Prostate gland (tissue), 2 donors: Measurements from ENCODE around the gene RAP1GAP. TPM values are rescaled to one million over a fixed set of nuclear protein-coding genes. Genes with fewer than 3 reads are reported as not detected.

ENCODE experiments used
- DNase-seq: peaks from one replicate; pipeline ENCODE4 v3.0.0-alpha.2; 2019; ENCODE audit warnings: low spot score
- H3K27ac ChIP-seq, 2 donors: fragments of 200-600 bp; sonication (generic); 2 replicates each; pipeline ENCODE4 v1.5.1; 2017 to 2019
- H3K27me3 ChIP-seq: fragments of 200-600 bp; sonication (generic); replicated peaks from 2 replicates; pipeline ENCODE4 v1.5.1; 2019; ENCODE audit not compliant: insufficient read depth
- H3K36me3 ChIP-seq, 2 donors: fragments of 200-600 bp; sonication (generic); 1 replicate in 1 of 2; 2 replicates in 1 of 2; pipeline versions ENCODE4 v1.5.1 to v1.8.1; 2017 to 2019
- H3K4me1 ChIP-seq: fragments of 200-600 bp; sonication (generic); replicated peaks from 2 replicates; pipeline ENCODE4 v1.5.1; 2019
- H3K4me3 ChIP-seq, 2 donors: fragments of 200-600 bp; sonication (generic); 2 replicates each; pipeline ENCODE4 v1.5.1; 2017 to 2019
- H3K9me3 ChIP-seq: fragments of 200-600 bp; sonication (generic); 2 replicates; pipeline ENCODE4 v1.5.1; 2017
- POLR2A ChIP-seq: fragments of 450-650 bp; IDR thresholded peaks from one replicate; pipeline ENCODE4 v1.6.1; 2016; ENCODE audit warnings: antibody characterized with exemption, mild to moderate bottlenecking
- POLR2AphosphoS5 ChIP-seq: sonication (generic); formaldehyde crosslinking; IDR thresholded peaks from one replicate; pipeline ENCODE4 v1.6.1; 2017; ENCODE audit warnings: antibody characterized with exemption
- WGBS: methylation state at CpG from one replicate; pipeline ENCODE4 v1.1.5; 2018; 5-methylcytosine and 5-hydroxymethylcytosine counted together
- intact Hi-C: fragments of 100-400 bp; cut with DNase I; formaldehyde crosslinking; loops from one replicate; pipeline ENCODE4 v1.14.2; 2022
- total RNA-seq, 2 donors: library from RNA; depleted of rRNA; stranded (reverse); fragments of >200 nt; gene quantifications; one replicate each; pipeline ENCODE4 v1.1.0, GENCODE V29; 2016
- TF ChIP-seq, protein P1 (sequence below), 4 experiments: fragments of 200-600 bp in 2 of 4; fragments of 450-650 bp in 2 of 4; sonication (generic) in 2 of 4; IDR thresholded peaks; 1 replicate in 3 of 4; 2 replicates in 1 of 4; pipeline ENCODE4 v1.5.1; 2016 to 2019; ENCODE audit warnings: antibody characterized with exemption in 4 of 4, mild to moderate bottlenecking in 2 of 4, moderate library complexity in 2 of 4

The RAP1GAP gene
- total RNA-seq: 10 to 100 TPM; 22.9 to 36.1 TPM

- intact Hi-C loops: loop anchor here (10.0 kb wide), 1 partner anchor 435 kb away; no protein-coding TSS in a partner anchor
Measured at GRCh38 chr1:21669258-21670058, at the start of gene RAP1GAP. Gene RAP1GAP (minus strand): TSS chr1:21669357. CDS start chr1:21620032, 49,325 bp downstream.

DNA sequence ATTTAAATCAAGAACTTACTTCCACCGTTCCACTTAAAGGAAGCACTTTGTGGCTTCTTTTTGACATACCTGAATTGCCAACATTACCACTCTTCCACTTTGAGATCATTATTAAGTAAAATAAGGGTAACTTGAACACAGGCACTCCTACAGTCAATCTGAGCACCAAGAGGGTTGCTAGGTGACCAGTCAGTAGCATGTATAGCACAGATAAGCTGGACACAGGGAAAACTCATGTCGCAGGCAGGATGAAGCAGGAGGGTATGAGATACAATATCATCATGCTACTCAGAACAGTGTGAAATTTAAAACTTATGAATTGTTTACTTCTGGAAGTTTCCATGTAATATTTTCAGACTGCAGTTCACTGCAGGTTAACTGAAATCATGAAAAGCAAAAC is 47.0 kb upstream of the RAP1GAP start:
- intact Hi-C loops: no loop called here
- no peaks in the 10 kb centered on the region for H3K4me1 ChIP-seq
- H3K27me3 ChIP-seq: no peaks in the 10 kb centered on the region
- DNase-seq: no peak
- H3K27ac ChIP-seq: no peak overlapping the region
- TF ChIP-seq, protein P1, sequence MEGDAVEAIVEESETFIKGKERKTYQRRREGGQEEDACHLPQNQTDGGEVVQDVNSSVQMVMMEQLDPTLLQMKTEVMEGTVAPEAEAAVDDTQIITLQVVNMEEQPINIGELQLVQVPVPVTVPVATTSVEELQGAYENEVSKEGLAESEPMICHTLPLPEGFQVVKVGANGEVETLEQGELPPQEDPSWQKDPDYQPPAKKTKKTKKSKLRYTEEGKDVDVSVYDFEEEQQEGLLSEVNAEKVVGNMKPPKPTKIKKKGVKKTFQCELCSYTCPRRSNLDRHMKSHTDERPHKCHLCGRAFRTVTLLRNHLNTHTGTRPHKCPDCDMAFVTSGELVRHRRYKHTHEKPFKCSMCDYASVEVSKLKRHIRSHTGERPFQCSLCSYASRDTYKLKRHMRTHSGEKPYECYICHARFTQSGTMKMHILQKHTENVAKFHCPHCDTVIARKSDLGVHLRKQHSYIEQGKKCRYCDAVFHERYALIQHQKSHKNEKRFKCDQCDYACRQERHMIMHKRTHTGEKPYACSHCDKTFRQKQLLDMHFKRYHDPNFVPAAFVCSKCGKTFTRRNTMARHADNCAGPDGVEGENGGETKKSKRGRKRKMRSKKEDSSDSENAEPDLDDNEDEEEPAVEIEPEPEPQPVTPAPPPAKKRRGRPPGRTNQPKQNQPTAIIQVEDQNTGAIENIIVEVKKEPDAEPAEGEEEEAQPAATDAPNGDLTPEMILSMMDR (IDR thresholded peaks at IDR 0.05): no peak
- no peak for TF ChIP-seq POLR2A
- TF ChIP-seq POLR2AphosphoS5: no peak
- 83% methylated on average over 2 of the region's 2 CpGs for WGBS
- H3K9me3 ChIP-seq: no peaks in the 10 kb centered on the region
- H3K4me3 ChIP-seq: no peak overlapping the region
- peaks cover 0 to 16% of the 10 kb centered on the region in 2 donors for H3K36me3 ChIP-seq

More at GRCh38 chr1:21669258-21670058, at the start of gene RAP1GAP:
- WGBS: 4% methylated on average over 50 of the region's 64 CpGs
- Histone ChIP-seq H3K36me3 (no peaks in the 10 kb centered on the region), H3K27me3 (no peaks in the 10 kb centered on the region), H3K27ac (peak within 1 kb of the TSS in 1 of 2 donors; percentile 37), H3K9me3 (no peaks in the 10 kb centered on the region), H3K4me1 (peaks cover 6% of the 10 kb centered on the region), H3K4me3 (peak within 1 kb of the TSS; percentile 41 to 49)
- peak; percentile 46 for DNase-seq
- TF ChIP-seq, protein P1 (IDR thresholded peaks at IDR 0.05): peak in 2 of 4 experiments; percentile 12 to 24
- no peak for TF ChIP-seq POLR2AphosphoS5

GRCh38 chr1:21707891-21708290 is 38.7 kb upstream of the RAP1GAP start:
- no peak for DNase-seq
- no peak for TF ChIP-seq POLR2AphosphoS5
- no peak for TF ChIP-seq POLR2A
- TF ChIP-seq, protein P1 (IDR thresholded peaks at IDR 0.05): no peak
- Histone ChIP-seq H3K27me3 (no peaks in the 10 kb centered on the region), H3K36me3 (peaks cover 0 to under 1% of the 10 kb centered on the region in 2 donors), H3K27ac (no peak overlapping the region), H3K9me3 (no peaks in the 10 kb centered on the region), H3K4me1 (no peaks in the 10 kb centered on the region), H3K4me3 (no peak overlapping the region)
- WGBS: 99% methylated on average over 4 of the region's 4 CpGs
- intact Hi-C loops: no loop called here

DNA sequence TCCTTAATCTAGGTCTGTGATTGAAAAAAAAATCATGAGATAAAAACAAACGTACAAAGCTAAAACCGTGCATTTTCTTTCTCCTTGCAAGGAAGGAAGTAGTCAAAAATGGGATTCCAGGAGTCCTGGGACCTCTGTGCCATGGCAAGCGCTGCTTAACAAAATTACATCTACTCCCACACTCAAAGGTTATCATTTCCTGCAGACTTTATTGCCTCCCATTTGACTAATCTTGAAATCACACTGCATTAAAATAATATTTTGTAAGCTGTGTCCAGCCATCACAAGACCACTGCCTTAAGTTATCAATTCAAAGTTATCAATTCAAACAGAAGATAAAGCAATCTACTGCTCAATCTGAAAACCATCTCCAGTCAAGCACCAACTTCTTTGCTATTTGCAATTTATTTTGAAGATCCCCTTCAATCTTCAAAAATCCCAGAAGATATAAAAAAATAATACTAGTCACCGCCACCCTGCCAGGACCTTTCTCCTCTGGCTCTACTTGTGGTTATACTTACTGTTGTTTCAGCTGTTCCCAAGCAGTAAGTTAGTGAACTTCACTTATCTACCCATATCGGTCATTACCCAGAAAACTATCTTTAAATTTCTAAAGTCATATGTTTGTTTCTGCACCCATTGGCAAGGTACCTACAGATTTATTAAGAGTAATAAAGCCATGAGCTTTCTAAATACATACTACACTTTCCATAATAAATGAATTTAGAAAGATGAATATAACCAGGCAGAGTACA is 38.1 kb upstream of the RAP1GAP start:
- TF ChIP-seq POLR2AphosphoS5: no peak
- TF ChIP-seq POLR2A: no peak
- TF ChIP-seq, protein P1 (IDR thresholded peaks at IDR 0.05): no peak
- WGBS: 75% methylated on average over 5 of the region's 5 CpGs

More for the DNA sequence above, 38.1 kb upstream of the RAP1GAP start:
- no peak for DNase-seq
- no peaks in the 10 kb centered on the region for H3K27me3 ChIP-seq
- no peaks in the 10 kb centered on the region for H3K9me3 ChIP-seq
- no peak overlapping the region for H3K4me3 ChIP-seq
- no peak overlapping the region for H3K27ac ChIP-seq
- intact Hi-C loops: no loop called here
- H3K36me3 ChIP-seq: no peaks in the 10 kb centered on the region
- H3K4me1 ChIP-seq: no peaks in the 10 kb centered on the region
